Astrocyte (in vitro differentiated cells and primary cell): ENCODE results near the gene CES2. TPM values are rescaled to one million over a fixed set of nuclear protein-coding genes. Genes with fewer than 3 reads are reported as not detected.

Experiments used
- DNase-seq: peaks from one replicate; pipeline ENCODE4 v3.0.0-alpha.2; 2010; ENCODE audit warnings: low read depth
- FAIRE-seq: peaks from 2 replicates; lab custom pipeline; 2011; peaks lifted over from hg19 to GRCh38; lab: Jason Lieb, UNC
- H2AFZ ChIP-seq: 2 replicates; pipeline ENCODE4 v1.6.0; 2012; ENCODE audit warnings: low read depth, low read length, inconsistent platforms
- H3K27ac ChIP-seq: 2 replicates; pipeline ENCODE4 v1.5.1; 2011; ENCODE audit warnings: low read depth, low read length, inconsistent platforms
- H3K27me3 ChIP-seq: 2 replicates; pipeline ENCODE4 v1.6.0; 2011; ENCODE audit warnings: low read length, inconsistent platforms; ENCODE audit not compliant: insufficient read depth
- H3K36me3 ChIP-seq: 2 replicates; pipeline ENCODE4 v1.5.1; 2011; ENCODE audit warnings: low read length, inconsistent platforms; ENCODE audit not compliant: insufficient read depth
- H3K4me1 ChIP-seq: 2 replicates; pipeline ENCODE4 v1.5.1; 2011; ENCODE audit warnings: low read length, inconsistent platforms; ENCODE audit not compliant: insufficient read depth
- H3K4me2 ChIP-seq: 2 replicates; pipeline ENCODE4 v1.6.0; 2012; ENCODE audit warnings: low read length, inconsistent platforms
- H3K4me3 ChIP-seq: 2 replicates; pipeline ENCODE4 v1.5.1; 2011; ENCODE audit warnings: low read depth, mild to moderate bottlenecking, low read length, inconsistent platforms; ENCODE audit not compliant: insufficient read depth
- H3K79me2 ChIP-seq: 2 replicates; pipeline ENCODE4 v1.6.0; 2012; ENCODE audit warnings: mild to moderate bottlenecking, low read length, inconsistent platforms; ENCODE audit not compliant: insufficient read depth
- H3K9ac ChIP-seq: 2 replicates; pipeline ENCODE4 v1.6.0; 2012; ENCODE audit warnings: mild to moderate bottlenecking, low read length, inconsistent platforms
- H3K9me3 ChIP-seq: 2 replicates; pipeline ENCODE4 v1.5.1; 2012; ENCODE audit warnings: low read depth, mild to moderate bottlenecking, low read length, inconsistent platforms; ENCODE audit not compliant: insufficient read depth
- H4K20me1 ChIP-seq: 2 replicates; pipeline ENCODE4 v1.6.0; 2012; ENCODE audit warnings: low read length, inconsistent platforms; ENCODE audit not compliant: insufficient read depth
- H3K27ac Mint-ChIP-seq: one replicate; pipeline ENCODE4 v1.8.0; 2021; ENCODE audit warnings: mild to moderate bottlenecking, mixed read lengths; ENCODE audit not compliant: unreplicated experiment
- H3K27me3 Mint-ChIP-seq: one replicate; pipeline ENCODE4 v1.8.0; 2021; ENCODE audit warnings: low read depth, mixed read lengths; ENCODE audit not compliant: unreplicated experiment
- H3K36me3 Mint-ChIP-seq: one replicate; pipeline ENCODE4 v1.8.0; 2021; ENCODE audit warnings: low read depth, mixed read lengths; ENCODE audit not compliant: unreplicated experiment
- H3K4me1 Mint-ChIP-seq: one replicate; pipeline ENCODE4 v1.8.0; 2021; ENCODE audit warnings: low read depth, mixed read lengths; ENCODE audit not compliant: unreplicated experiment
- H3K4me3 Mint-ChIP-seq: one replicate; pipeline ENCODE4 v1.8.0; 2021; ENCODE audit warnings: mild to moderate bottlenecking, moderate library complexity, mixed read lengths; ENCODE audit not compliant: unreplicated experiment
- H3K9me3 Mint-ChIP-seq: one replicate; pipeline ENCODE4 v1.8.0; 2021; ENCODE audit warnings: mild to moderate bottlenecking, mixed read lengths; ENCODE audit not compliant: unreplicated experiment
- EZH2 ChIP-seq: IDR thresholded peaks from 2 replicates; pipeline ENCODE4 v1.6.1; 2012; ENCODE audit warnings: mild to moderate bottlenecking, low read length, inconsistent platforms; ENCODE audit not compliant: insufficient read depth
- total RNA-seq: library from RNA; stranded (reverse); gene quantifications from 2 replicates; pipeline ENCODE4 v1.2.1, GENCODE V29; 2021
- TF ChIP-seq, protein P1 (sequence below): IDR thresholded peaks from 2 replicates; pipeline ENCODE4 v1.5.1; 2011; ENCODE audit warnings: low read depth, mild to moderate bottlenecking, inconsistent platforms, low read length, moderate library complexity; ENCODE audit not compliant: insufficient read depth

Gene CES2
- total RNA-seq, 1 donor from 2014 or later: 28.8 TPM

GRCh38 chr16:66939366-66939765 lies 4.0 kb downstream of the CES2 start:
- Mint-ChIP-seq H3K27me3 (peaks cover 2% of the 10 kb centered on the region), H3K9me3 (no peaks in the 10 kb centered on the region), H3K27ac (no peak overlapping the region), H3K4me3 (no peak overlapping the region), H3K4me1 (peaks cover 6% of the 10 kb centered on the region), H3K36me3 (peaks cover 41% of the 10 kb centered on the region)
- Histone ChIP-seq H2AFZ (no peak overlapping the region), H3K9ac (no peak overlapping the region), H3K27me3 (no peaks in the 10 kb centered on the region), H3K27ac (no peak overlapping the region), H3K4me2 (no peak overlapping the region), H3K79me2 (peaks cover 30% of the 10 kb centered on the region), H3K9me3 (no peaks in the 10 kb centered on the region), H3K4me3 (no peak overlapping the region), H4K20me1 (peaks cover 64% of the 10 kb centered on the region), H3K4me1 (peaks cover 13% of the 10 kb centered on the region), H3K36me3 (peaks cover 13% of the 10 kb centered on the region)
- TF ChIP-seq EZH2: no peak
- TF ChIP-seq, protein P1, sequence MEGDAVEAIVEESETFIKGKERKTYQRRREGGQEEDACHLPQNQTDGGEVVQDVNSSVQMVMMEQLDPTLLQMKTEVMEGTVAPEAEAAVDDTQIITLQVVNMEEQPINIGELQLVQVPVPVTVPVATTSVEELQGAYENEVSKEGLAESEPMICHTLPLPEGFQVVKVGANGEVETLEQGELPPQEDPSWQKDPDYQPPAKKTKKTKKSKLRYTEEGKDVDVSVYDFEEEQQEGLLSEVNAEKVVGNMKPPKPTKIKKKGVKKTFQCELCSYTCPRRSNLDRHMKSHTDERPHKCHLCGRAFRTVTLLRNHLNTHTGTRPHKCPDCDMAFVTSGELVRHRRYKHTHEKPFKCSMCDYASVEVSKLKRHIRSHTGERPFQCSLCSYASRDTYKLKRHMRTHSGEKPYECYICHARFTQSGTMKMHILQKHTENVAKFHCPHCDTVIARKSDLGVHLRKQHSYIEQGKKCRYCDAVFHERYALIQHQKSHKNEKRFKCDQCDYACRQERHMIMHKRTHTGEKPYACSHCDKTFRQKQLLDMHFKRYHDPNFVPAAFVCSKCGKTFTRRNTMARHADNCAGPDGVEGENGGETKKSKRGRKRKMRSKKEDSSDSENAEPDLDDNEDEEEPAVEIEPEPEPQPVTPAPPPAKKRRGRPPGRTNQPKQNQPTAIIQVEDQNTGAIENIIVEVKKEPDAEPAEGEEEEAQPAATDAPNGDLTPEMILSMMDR: no peak
- FAIRE-seq (no peak), DNase-seq (no peak)

DNA sequence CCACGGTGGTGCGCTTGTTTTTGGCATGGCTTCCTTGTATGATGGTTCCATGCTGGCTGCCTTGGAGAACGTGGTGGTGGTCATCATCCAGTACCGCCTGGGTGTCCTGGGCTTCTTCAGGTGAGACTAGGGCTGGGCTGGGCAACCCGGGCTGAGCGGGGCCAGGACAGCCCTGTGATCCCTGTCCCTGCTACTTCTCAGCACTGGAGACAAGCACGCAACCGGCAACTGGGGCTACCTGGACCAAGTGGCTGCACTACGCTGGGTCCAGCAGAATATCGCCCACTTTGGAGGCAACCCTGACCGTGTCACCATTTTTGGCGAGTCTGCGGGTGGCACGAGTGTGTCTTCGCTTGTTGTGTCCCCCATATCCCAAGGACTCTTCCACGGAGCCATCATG lies 4.9 kb downstream of the CES2 start:
- no peaks in the 10 kb centered on the region for H3K9me3 ChIP-seq
- no peak overlapping the region for H3K27ac ChIP-seq
- H3K9ac ChIP-seq: no peak overlapping the region
- FAIRE-seq (no peak), DNase-seq (no peak)
- H3K27ac Mint-ChIP-seq: no peak overlapping the region
- H3K4me3 Mint-ChIP-seq: no peak overlapping the region
- H3K4me1 Mint-ChIP-seq: peaks cover 5% of the 10 kb centered on the region
- H3K4me2 ChIP-seq: no peak overlapping the region
- H3K4me3 ChIP-seq: no peak overlapping the region
- peaks cover 13% of the 10 kb centered on the region for H3K36me3 ChIP-seq
- H2AFZ ChIP-seq: no peak overlapping the region
- peaks cover 11% of the 10 kb centered on the region for H3K4me1 ChIP-seq
- H3K27me3 ChIP-seq: no peaks in the 10 kb centered on the region
- H3K79me2 ChIP-seq: peaks cover 21% of the 10 kb centered on the region
- H4K20me1 ChIP-seq: peaks cover 62% of the 10 kb centered on the region
- TF ChIP-seq, protein P1: no peak
- TF ChIP-seq EZH2: no peak
- H3K36me3 Mint-ChIP-seq: peaks cover 41% of the 10 kb centered on the region
- H3K27me3 Mint-ChIP-seq: peaks cover 2% of the 10 kb centered on the region
- H3K9me3 Mint-ChIP-seq: no peaks in the 10 kb centered on the region

DNA sequence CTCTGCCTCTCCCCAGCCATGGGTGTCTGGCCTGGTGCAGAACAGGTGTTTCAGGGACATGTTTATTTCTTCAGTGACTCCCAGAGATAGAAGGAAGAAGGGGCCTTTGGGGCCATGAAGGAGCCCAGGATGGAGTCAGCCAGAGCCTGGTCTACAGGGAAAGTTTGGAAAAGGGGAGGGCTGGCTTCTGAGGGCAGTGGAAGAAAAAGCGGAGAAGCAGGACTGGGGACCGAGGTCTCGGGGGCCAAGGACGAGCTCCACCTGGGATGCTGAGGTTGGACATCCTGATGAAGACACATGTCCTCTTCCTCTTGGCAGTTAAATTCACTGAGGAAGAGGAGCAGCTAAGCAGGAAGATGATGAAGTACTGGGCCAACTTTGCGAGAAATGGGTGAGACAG lies 7.7 kb downstream of the CES2 start:
- Mint-ChIP-seq H3K36me3 (peaks cover 33% of the 10 kb centered on the region), H3K9me3 (no peaks in the 10 kb centered on the region), H3K4me1 (no peaks in the 10 kb centered on the region), H3K27me3 (peaks cover 7% of the 10 kb centered on the region), H3K4me3 (no peak overlapping the region), H3K27ac (no peak overlapping the region)
- Histone ChIP-seq H3K9ac (no peak overlapping the region), H3K79me2 (no peaks in the 10 kb centered on the region), H3K4me3 (no peak overlapping the region), H4K20me1 (peaks cover 35% of the 10 kb centered on the region), H3K9me3 (no peaks in the 10 kb centered on the region), H2AFZ (no peak overlapping the region), H3K27ac (no peak overlapping the region), H3K36me3 (peaks cover 13% of the 10 kb centered on the region), H3K4me1 (peaks cover 3% of the 10 kb centered on the region), H3K4me2 (no peak overlapping the region), H3K27me3 (peaks cover under 1% of the 10 kb centered on the region)
- TF ChIP-seq, protein P1: no peak
- no peak for TF ChIP-seq EZH2
- DNase-seq (no peak), FAIRE-seq (no peak)
